Fibroblast of lung (primary cell): Measurements from ENCODE around the gene C3. TPM values are rescaled to one million over a fixed set of nuclear protein-coding genes. Genes with fewer than 3 reads are reported as not detected.
"Not testable (repeated sequence)": the region's sequence is repeated elsewhere in the genome, so short reads cannot be mapped to it uniquely, and the experiment has no call there.

Experiments
- DNase-seq, 2 donors: peaks; one replicate each; pipeline versions ENCODE4 v3.0.0 to v3.0.0-alpha.2; 2010; ENCODE audit warnings: low read depth in 2 of 2
- H2AFZ ChIP-seq: 2 replicates; pipeline ENCODE4 v1.5.1; 2012; ENCODE audit warnings: low read length, control low read depth, inconsistent platforms
- H3K27ac ChIP-seq: 2 replicates; pipeline ENCODE4 v1.5.1; 2011; ENCODE audit warnings: low read length, control low read depth; ENCODE audit not compliant: insufficient read depth
- H3K27me3 ChIP-seq: 2 replicates; pipeline ENCODE4 v1.5.1; 2011; ENCODE audit warnings: mild to moderate bottlenecking, low read length; ENCODE audit not compliant: control insufficient read depth, insufficient read depth
- H3K36me3 ChIP-seq: 2 replicates; pipeline ENCODE4 v1.5.1; 2011; ENCODE audit warnings: low read length; ENCODE audit not compliant: control insufficient read depth, insufficient read depth
- H3K4me1 ChIP-seq: 2 replicates; pipeline ENCODE4 v1.5.1; 2011; ENCODE audit warnings: low read length; ENCODE audit not compliant: control insufficient read depth, insufficient read depth; ENCODE audit errors: extremely low read depth
- H3K4me2 ChIP-seq: 2 replicates; pipeline ENCODE4 v1.5.1; 2011; ENCODE audit warnings: low read length, control low read depth; ENCODE audit not compliant: insufficient read depth; ENCODE audit errors: extremely low read depth
- H3K4me3 ChIP-seq, 4 experiments: fragments of 200-600 bp in 1 of 4; sonication (generic) in 1 of 4; replicated peaks in 1 of 4; 2 replicates each; pipeline ENCODE4 v1.5.1; 2011 to 2016; ENCODE audit warnings: low read length in 4 of 4, low read depth in 3 of 4, mild to moderate bottlenecking in 3 of 4, control low read depth in 2 of 4, inconsistent platforms in 1 of 4, mixed read lengths in 1 of 4; ENCODE audit not compliant: insufficient read depth in 1 of 4; ENCODE audit errors: control extremely low read depth in 1 of 4
- H3K79me2 ChIP-seq: 2 replicates; pipeline ENCODE4 v1.5.1; 2012; ENCODE audit warnings: mild to moderate bottlenecking, low read length, inconsistent platforms; ENCODE audit not compliant: control insufficient read depth, insufficient read depth
- H3K9ac ChIP-seq: 2 replicates; pipeline ENCODE4 v1.5.1; 2011; ENCODE audit warnings: mild to moderate bottlenecking, low read length, control low read depth; ENCODE audit not compliant: insufficient read depth
- H3K9me3 ChIP-seq: 2 replicates; pipeline ENCODE4 v1.5.1; 2012; ENCODE audit warnings: low read depth, low read length; ENCODE audit not compliant: control insufficient read depth, insufficient read depth
- H4K20me1 ChIP-seq: 2 replicates; pipeline ENCODE4 v1.5.1; 2011; ENCODE audit warnings: low read length; ENCODE audit not compliant: control insufficient read depth, insufficient read depth; ENCODE audit errors: extremely low read depth
- EZH2 ChIP-seq: IDR thresholded peaks from 2 replicates; pipeline ENCODE4 v1.5.1; 2012; ENCODE audit warnings: low read length, control low read depth, mild to moderate bottlenecking; ENCODE audit errors: missing control alignments
- polyA plus RNA-seq, 2 donors: library from polyadenylated mRNA; depleted of rRNA in 1 of 2; stranded (reverse) in 1 of 2; unstranded in 1 of 2; fragments of >200 nt; gene quantifications; 2 replicates each; pipeline ENCODE4 v1.2.1, GENCODE V29; 2011 to 2012; ENCODE audit warnings: missing spikeins in 1 of 2
- total RNA-seq: library from RNA; depleted of rRNA; stranded (reverse); fragments of >200 nt; gene quantifications from 2 replicates; pipeline ENCODE4 v1.2.1, GENCODE V29; 2014
- TF ChIP-seq, protein P1 (sequence below), 2 donors: IDR thresholded peaks in 1 of 2; conservative IDR thresholded peaks in 1 of 2; 1 replicate in 1 of 2; 2 replicates in 1 of 2; pipeline ENCODE4 v1.5.1; 2011 to 2012; ENCODE audit warnings: low read length in 2 of 2, control low read depth in 1 of 2, inconsistent platforms in 1 of 2, low read depth in 1 of 2, mild to moderate bottlenecking in 1 of 2

The C3 gene
- total and polyA plus RNA-seq, 2 donors (not counting 1 experiment from before 2014, with no cell fraction given), result 1.2 to 2.5 TPM

DNA sequence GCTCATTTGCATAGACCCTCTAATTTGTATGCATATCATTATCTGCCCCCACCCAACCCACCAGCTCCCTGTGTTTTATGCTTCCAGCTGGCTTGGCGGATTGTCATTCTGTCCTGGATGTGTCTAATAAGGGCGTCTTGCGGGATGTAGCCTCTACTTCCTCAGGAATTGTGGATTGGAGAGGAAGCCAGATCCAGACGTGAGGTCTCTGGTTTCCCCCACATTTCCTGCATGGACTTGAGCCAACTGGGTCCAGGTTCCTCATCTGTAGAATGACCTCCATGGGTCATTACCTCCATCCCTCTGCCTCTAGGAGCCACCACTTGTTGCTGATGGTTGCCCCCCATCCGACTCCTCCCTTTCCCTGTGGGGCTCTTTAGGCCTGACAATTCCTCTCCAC, 57.7 kb downstream of the C3 start:
- Histone ChIP-seq H4K20me1 (no peaks in the 10 kb centered on the region), H3K27me3 (no peaks in the 10 kb centered on the region), H3K4me3 (no peak overlapping the region), H3K9me3 (no peaks in the 10 kb centered on the region), H3K4me2 (no peak overlapping the region), H3K9ac (no peak overlapping the region), H3K27ac (no peak overlapping the region), H3K36me3 (no peaks in the 10 kb centered on the region), H3K4me1 (no peaks in the 10 kb centered on the region), H3K79me2 (no peaks in the 10 kb centered on the region), H2AFZ (no peak overlapping the region)
- no peak for DNase-seq
- TF ChIP-seq EZH2, result no peak
- TF ChIP-seq, protein P1, sequence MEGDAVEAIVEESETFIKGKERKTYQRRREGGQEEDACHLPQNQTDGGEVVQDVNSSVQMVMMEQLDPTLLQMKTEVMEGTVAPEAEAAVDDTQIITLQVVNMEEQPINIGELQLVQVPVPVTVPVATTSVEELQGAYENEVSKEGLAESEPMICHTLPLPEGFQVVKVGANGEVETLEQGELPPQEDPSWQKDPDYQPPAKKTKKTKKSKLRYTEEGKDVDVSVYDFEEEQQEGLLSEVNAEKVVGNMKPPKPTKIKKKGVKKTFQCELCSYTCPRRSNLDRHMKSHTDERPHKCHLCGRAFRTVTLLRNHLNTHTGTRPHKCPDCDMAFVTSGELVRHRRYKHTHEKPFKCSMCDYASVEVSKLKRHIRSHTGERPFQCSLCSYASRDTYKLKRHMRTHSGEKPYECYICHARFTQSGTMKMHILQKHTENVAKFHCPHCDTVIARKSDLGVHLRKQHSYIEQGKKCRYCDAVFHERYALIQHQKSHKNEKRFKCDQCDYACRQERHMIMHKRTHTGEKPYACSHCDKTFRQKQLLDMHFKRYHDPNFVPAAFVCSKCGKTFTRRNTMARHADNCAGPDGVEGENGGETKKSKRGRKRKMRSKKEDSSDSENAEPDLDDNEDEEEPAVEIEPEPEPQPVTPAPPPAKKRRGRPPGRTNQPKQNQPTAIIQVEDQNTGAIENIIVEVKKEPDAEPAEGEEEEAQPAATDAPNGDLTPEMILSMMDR (conservative IDR thresholded peaks at IDR 0.05 in 1 of 2, IDR thresholded peaks at IDR 0.05 in 1 of 2; ENCODE audit: low read depth in 1 of 2, low read length in 2 of 2), result no peak

DNA sequence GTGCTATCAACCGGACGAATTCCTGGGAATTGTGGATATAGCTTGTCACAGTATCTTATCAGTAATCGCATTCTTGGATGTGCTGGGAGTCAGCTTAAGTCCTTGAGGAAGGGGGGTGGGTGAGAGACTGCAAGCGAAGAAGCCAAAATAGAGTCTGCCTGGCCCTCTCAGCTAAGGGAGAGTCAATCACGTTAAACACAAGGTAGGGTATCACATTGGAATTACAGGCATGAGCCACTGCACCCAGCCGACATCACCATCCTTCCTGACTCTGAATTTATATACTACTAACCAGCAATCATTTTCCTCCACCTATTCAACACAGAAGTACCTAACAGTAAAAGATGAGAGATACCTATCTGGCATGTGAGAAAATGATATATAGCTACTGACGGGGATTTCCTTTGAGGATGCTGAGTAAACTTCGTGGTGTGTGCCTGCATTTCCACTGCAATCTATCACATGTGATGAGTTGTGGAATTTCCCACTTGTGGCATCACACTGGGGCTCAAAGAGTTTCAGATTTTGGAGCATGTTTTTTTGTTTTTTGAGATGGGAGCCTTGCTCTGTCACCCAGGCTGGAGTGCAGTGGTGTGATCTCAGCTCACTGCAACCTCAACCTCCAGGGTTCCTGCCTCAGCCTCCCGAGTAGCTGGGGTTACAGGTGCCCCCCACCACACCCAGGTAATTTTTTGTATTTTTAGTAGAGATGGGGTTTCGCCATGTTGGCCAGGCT, 58.8 kb downstream of the C3 start:
- not testable (repeated sequence) for H3K27me3 ChIP-seq, H3K4me1 ChIP-seq, H4K20me1 ChIP-seq, H2AFZ ChIP-seq, H3K27ac ChIP-seq, H3K79me2 ChIP-seq, H3K4me3 ChIP-seq, DNase-seq, H3K9me3 ChIP-seq, H3K9ac ChIP-seq, H3K4me2 ChIP-seq, H3K36me3 ChIP-seq

DNA sequence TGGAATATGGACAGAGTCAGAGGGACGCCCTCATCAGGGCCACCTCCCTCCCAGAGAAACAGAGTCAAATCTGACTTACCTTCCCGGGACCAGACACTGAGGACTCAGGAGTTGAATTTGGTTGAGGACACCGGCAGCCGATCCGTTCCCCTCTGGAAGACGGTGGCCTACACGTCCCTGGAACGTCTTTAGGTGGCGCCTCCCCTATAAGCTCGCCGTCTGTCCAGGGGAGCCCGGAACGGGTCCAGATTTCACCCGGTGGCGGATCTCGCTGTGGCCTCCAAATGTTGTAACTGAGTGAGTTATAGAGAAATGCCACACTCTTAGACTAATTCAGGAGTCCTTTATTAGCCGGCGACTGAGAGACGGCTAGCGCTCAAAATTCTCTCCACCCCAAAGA, 59.5 kb downstream of the C3 start:
- Histone ChIP-seq H3K4me1 (no peaks in the 10 kb centered on the region), H3K27me3 (no peaks in the 10 kb centered on the region)

DNA sequence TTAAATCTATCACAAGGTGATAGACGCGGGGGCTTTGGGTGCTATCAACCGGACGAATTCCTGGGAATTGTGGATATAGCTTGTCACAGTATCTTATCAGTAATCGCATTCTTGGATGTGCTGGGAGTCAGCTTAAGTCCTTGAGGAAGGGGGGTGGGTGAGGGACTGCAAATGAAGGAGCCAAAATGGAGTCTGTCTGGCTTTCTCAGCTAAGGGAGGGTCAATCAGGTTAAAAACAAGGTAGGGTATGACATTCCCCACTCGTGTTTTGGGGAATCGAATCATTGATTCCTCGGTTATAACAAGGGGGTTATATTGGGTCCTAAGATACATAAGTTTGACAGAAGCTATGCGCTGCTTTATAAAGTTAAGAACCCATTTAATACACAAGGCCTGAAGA, 64.1 kb downstream of the C3 start:
- H3K9ac ChIP-seq, H3K4me3 ChIP-seq, H3K4me2 ChIP-seq, H3K27me3 ChIP-seq, H3K4me1 ChIP-seq, H2AFZ ChIP-seq, H3K36me3 ChIP-seq, H3K27ac ChIP-seq, H3K79me2 ChIP-seq, DNase-seq, H4K20me1 ChIP-seq, H3K9me3 ChIP-seq: not testable (repeated sequence)

More for the DNA sequence above, 59.5 kb downstream of the C3 start:
- Histone ChIP-seq H4K20me1 (no peaks in the 10 kb centered on the region), H3K4me2 (no peak overlapping the region), H3K36me3 (no peaks in the 10 kb centered on the region), H3K9me3 (no peaks in the 10 kb centered on the region), H3K4me3 (no peak overlapping the region), H3K79me2 (no peaks in the 10 kb centered on the region), H3K27ac (no peak overlapping the region), H3K9ac (no peak overlapping the region), H2AFZ (no peak overlapping the region)
- DNase-seq, result no peak
- TF ChIP-seq EZH2, result no peak
- TF ChIP-seq, protein P1 (conservative IDR thresholded peaks at IDR 0.05 in 1 of 2, IDR thresholded peaks at IDR 0.05 in 1 of 2; ENCODE audit: low read depth in 1 of 2, low read length in 2 of 2), result no peak
